Measurements from ENCODE around the gene FERMT3.

FERMT3 gene

GRCh38 chr11:64254326-64254725 is 47.8 kb downstream of the FERMT3 start:
- Histone ChIP-seq H3K4me3 (ENCODE audit: low read depth in 1 of 2, low read length in 2 of 2) (no peak overlapping the region), H3K27ac (ENCODE audit: low read length) (no peak overlapping the region), H3K4me1 (ENCODE audit: control insufficient read depth in 1 of 2, insufficient read depth in 2 of 2, low read length in 2 of 2) (peaks cover 3 to 28% of the 10 kb centered on the region in 2 donors), H3K27me3 (ENCODE audit: low read depth, low read length) (no peaks in the 10 kb centered on the region), H3K36me3 (ENCODE audit: control insufficient read depth in 1 of 2, insufficient read depth in 2 of 2, low read length in 2 of 2) (peaks cover 19 to 34% of the 10 kb centered on the region in 2 donors), H3K9me3 (ENCODE audit: control insufficient read depth in 1 of 2, low read length in 2 of 2) (no peaks in the 10 kb centered on the region)

- Histone ChIP-seq H3K4me1 (ENCODE audit: control insufficient read depth in 1 of 2, insufficient read depth in 2 of 2, low read length in 2 of 2) (peaks cover 3 to 27% of the 10 kb centered on the region in 2 donors), H3K9me3 (ENCODE audit: control insufficient read depth in 1 of 2, low read length in 2 of 2) (no peaks in the 10 kb centered on the region), H3K27me3 (ENCODE audit: low read depth, low read length) (no peaks in the 10 kb centered on the region), H3K36me3 (ENCODE audit: control insufficient read depth in 1 of 2, insufficient read depth in 2 of 2, low read length in 2 of 2) (peaks cover 24 to 43% of the 10 kb centered on the region in 2 donors), H3K4me3 (ENCODE audit: low read depth in 1 of 2, low read length in 2 of 2) (no peak overlapping the region), H3K27ac (ENCODE audit: low read length) (no peak overlapping the region)
Measured at GRCh38 chr11:64255135-64256128, 48.9 kb downstream of the FERMT3 start.

GRCh38 chr11:64256300-64256699 is 49.8 kb downstream of the FERMT3 start:
- H3K27me3 ChIP-seq (ENCODE audit: low read depth, low read length), result no peaks in the 10 kb centered on the region
- H3K4me1 ChIP-seq (ENCODE audit: control insufficient read depth in 1 of 2, insufficient read depth in 2 of 2, low read length in 2 of 2), result peaks cover 0 to 22% of the 10 kb centered on the region in 2 donors
- H3K4me3 ChIP-seq (ENCODE audit: low read depth in 1 of 2, low read length in 2 of 2), result no peak overlapping the region
- no peaks in the 10 kb centered on the region for H3K9me3 ChIP-seq (ENCODE audit: control insufficient read depth in 1 of 2, low read length in 2 of 2)
- H3K36me3 ChIP-seq (ENCODE audit: control insufficient read depth in 1 of 2, insufficient read depth in 2 of 2, low read length in 2 of 2), result peaks cover 24 to 47% of the 10 kb centered on the region in 2 donors
- H3K27ac ChIP-seq (ENCODE audit: low read length), result no peak overlapping the region

- no peaks in the 10 kb centered on the region for H3K9me3 ChIP-seq (ENCODE audit: control insufficient read depth in 1 of 2, low read length in 2 of 2)
- H3K4me3 ChIP-seq (ENCODE audit: low read depth in 1 of 2, low read length in 2 of 2), result no peak overlapping the region
- no peaks in the 10 kb centered on the region for H3K27me3 ChIP-seq (ENCODE audit: low read depth, low read length)
- H3K27ac ChIP-seq (ENCODE audit: low read length), result no peak overlapping the region
- H3K36me3 ChIP-seq (ENCODE audit: control insufficient read depth in 1 of 2, insufficient read depth in 2 of 2, low read length in 2 of 2), result peaks cover 29 to 68% of the 10 kb centered on the region in 2 donors
- H3K4me1 ChIP-seq (ENCODE audit: control insufficient read depth in 1 of 2, insufficient read depth in 2 of 2, low read length in 2 of 2), result peaks cover 0 to 6% of the 10 kb centered on the region in 2 donors
Measured at GRCh38 chr11:64258356-64258755, 51.8 kb downstream of the FERMT3 start.

- no peaks in the 10 kb centered on the region for H3K9me3 ChIP-seq (ENCODE audit: control insufficient read depth in 1 of 2, low read length in 2 of 2)
- H3K27ac ChIP-seq (ENCODE audit: low read length), result no peak overlapping the region
- no peaks in the 10 kb centered on the region for H3K27me3 ChIP-seq (ENCODE audit: low read depth, low read length)
- no peak overlapping the region for H3K4me3 ChIP-seq (ENCODE audit: low read depth in 1 of 2, low read length in 2 of 2)
- H3K36me3 ChIP-seq (ENCODE audit: control insufficient read depth in 1 of 2, insufficient read depth in 2 of 2, low read length in 2 of 2), result peaks cover 36 to 72% of the 10 kb centered on the region in 2 donors
- H3K4me1 ChIP-seq (ENCODE audit: control insufficient read depth in 1 of 2, insufficient read depth in 2 of 2, low read length in 2 of 2), result no peaks in the 10 kb centered on the region
Measured at GRCh38 chr11:64258946-64259532, 52.5 kb downstream of the FERMT3 start.

- Histone ChIP-seq H3K36me3 (ENCODE audit: control insufficient read depth in 1 of 2, insufficient read depth in 2 of 2, low read length in 2 of 2) (peaks cover 36 to 69% of the 10 kb centered on the region in 2 donors), H3K27ac (ENCODE audit: low read length) (no peak overlapping the region), H3K27me3 (ENCODE audit: low read depth, low read length) (no peaks in the 10 kb centered on the region), H3K9me3 (ENCODE audit: control insufficient read depth in 1 of 2, low read length in 2 of 2) (no peaks in the 10 kb centered on the region), H3K4me3 (ENCODE audit: low read depth in 1 of 2, low read length in 2 of 2) (no peak overlapping the region), H3K4me1 (ENCODE audit: control insufficient read depth in 1 of 2, insufficient read depth in 2 of 2, low read length in 2 of 2) (no peaks in the 10 kb centered on the region)
Measured at GRCh38 chr11:64259533-64260067, 53.1 kb downstream of the FERMT3 start.

- Histone ChIP-seq H3K27me3 (ENCODE audit: low read depth, low read length) (no peaks in the 10 kb centered on the region), H3K36me3 (ENCODE audit: control insufficient read depth in 1 of 2, insufficient read depth in 2 of 2, low read length in 2 of 2) (peaks cover 31 to 66% of the 10 kb centered on the region in 2 donors), H3K4me1 (ENCODE audit: control insufficient read depth in 1 of 2, insufficient read depth in 2 of 2, low read length in 2 of 2) (no peaks in the 10 kb centered on the region), H3K9me3 (ENCODE audit: control insufficient read depth in 1 of 2, low read length in 2 of 2) (no peaks in the 10 kb centered on the region), H3K27ac (ENCODE audit: low read length) (no peak overlapping the region), H3K4me3 (ENCODE audit: low read depth in 1 of 2, low read length in 2 of 2) (no peak overlapping the region)
Measured at GRCh38 chr11:64260147-64260708, 53.7 kb downstream of the FERMT3 start.

- peaks cover 40 to 67% of the 10 kb centered on the region in 2 donors for H3K36me3 ChIP-seq (ENCODE audit: control insufficient read depth in 1 of 2, insufficient read depth in 2 of 2, low read length in 2 of 2)
- H3K4me1 ChIP-seq (ENCODE audit: control insufficient read depth in 1 of 2, insufficient read depth in 2 of 2, low read length in 2 of 2), result no peaks in the 10 kb centered on the region
- H3K27ac ChIP-seq (ENCODE audit: low read length), result no peak overlapping the region
- no peak overlapping the region for H3K4me3 ChIP-seq (ENCODE audit: low read depth in 1 of 2, low read length in 2 of 2)
- H3K9me3 ChIP-seq (ENCODE audit: control insufficient read depth in 1 of 2, low read length in 2 of 2), result no peaks in the 10 kb centered on the region
- no peaks in the 10 kb centered on the region for H3K27me3 ChIP-seq (ENCODE audit: low read depth, low read length)
Measured at GRCh38 chr11:64261556-64262080, 55.1 kb downstream of the FERMT3 start.

GRCh38 chr11:64262271-64263002 is 55.9 kb downstream of the FERMT3 start:
- no peaks in the 10 kb centered on the region for H3K9me3 ChIP-seq (ENCODE audit: control insufficient read depth in 1 of 2, low read length in 2 of 2)
- no peaks in the 10 kb centered on the region for H3K4me1 ChIP-seq (ENCODE audit: control insufficient read depth in 1 of 2, insufficient read depth in 2 of 2, low read length in 2 of 2)
- H3K36me3 ChIP-seq (ENCODE audit: control insufficient read depth in 1 of 2, insufficient read depth in 2 of 2, low read length in 2 of 2), result peaks cover 39 to 65% of the 10 kb centered on the region in 2 donors
- H3K27ac ChIP-seq (ENCODE audit: low read length), result no peak overlapping the region
- H3K27me3 ChIP-seq (ENCODE audit: low read depth, low read length), result no peaks in the 10 kb centered on the region
- no peak overlapping the region for H3K4me3 ChIP-seq (ENCODE audit: low read depth in 1 of 2, low read length in 2 of 2)

- H3K4me1 ChIP-seq (ENCODE audit: control insufficient read depth in 1 of 2, insufficient read depth in 2 of 2, low read length in 2 of 2), result peaks cover 3 to 7% of the 10 kb centered on the region in 2 donors
- no peaks in the 10 kb centered on the region for H3K9me3 ChIP-seq (ENCODE audit: control insufficient read depth in 1 of 2, low read length in 2 of 2)
- H3K4me3 ChIP-seq (ENCODE audit: low read depth in 1 of 2, low read length in 2 of 2), result no peak overlapping the region
- peaks cover 39 to 62% of the 10 kb centered on the region in 2 donors for H3K36me3 ChIP-seq (ENCODE audit: control insufficient read depth in 1 of 2, insufficient read depth in 2 of 2, low read length in 2 of 2)
- H3K27ac ChIP-seq (ENCODE audit: low read length), result no peak overlapping the region
- H3K27me3 ChIP-seq (ENCODE audit: low read depth, low read length), result no peaks in the 10 kb centered on the region
Measured at GRCh38 chr11:64263021-64263946, 56.8 kb downstream of the FERMT3 start.
